BLaER1 (cell line): ENCODE data around the gene GAREM1.

ENCODE experiments used
- H3K27ac ChIP-seq: shearing (Covaris generic); formaldehyde crosslinking; 2 replicates; pipeline ENCODE4 v1.8.1; 2022
- H3K27me3 ChIP-seq: shearing (Covaris generic); formaldehyde crosslinking; 2 replicates; pipeline ENCODE4 v1.8.1; 2022
- H3K36me3 ChIP-seq: shearing (Covaris generic); formaldehyde crosslinking; 2 replicates; pipeline ENCODE4 v1.8.1; 2022
- H3K4me1 ChIP-seq: shearing (Covaris generic); formaldehyde crosslinking; 2 replicates; pipeline ENCODE4 v1.8.1; 2022
- H3K4me2 ChIP-seq: shearing (Covaris generic); formaldehyde crosslinking; 2 replicates; pipeline ENCODE4 v1.8.1; 2022
- H3K4me3 ChIP-seq: shearing (Covaris generic); formaldehyde crosslinking; 2 replicates; pipeline ENCODE4 v1.8.1; 2022
- H3K9ac ChIP-seq: shearing (Covaris generic); formaldehyde crosslinking; 2 replicates; pipeline ENCODE4 v1.8.1; 2022
- H3K9me3 ChIP-seq: shearing (Covaris generic); formaldehyde crosslinking; 2 replicates; pipeline ENCODE4 v1.8.1; 2022
- H4K20me1 ChIP-seq: shearing (Covaris generic); formaldehyde crosslinking; 2 replicates; pipeline ENCODE4 v1.8.1; 2022
- Cebpa-rat ChIP-seq: shearing (Covaris generic); IDR thresholded peaks from 2 replicates; pipeline ENCODE4 v1.8.1; 2022

The GAREM1 gene

GRCh38 chr18:32317651-32318050 is 153.0 kb downstream of the GAREM1 start:
- Histone ChIP-seq H3K27ac (no peak overlapping the region), H3K9ac (no peak overlapping the region), H3K4me3 (no peak overlapping the region), H3K27me3 (no peaks in the 10 kb centered on the region), H3K4me1 (peaks cover 19% of the 10 kb centered on the region), H4K20me1 (no peaks in the 10 kb centered on the region), H3K4me2 (no peak overlapping the region), H3K36me3 (no peaks in the 10 kb centered on the region), H3K9me3 (no peaks in the 10 kb centered on the region)
- TF ChIP-seq Cebpa-rat = no peak

DNA sequence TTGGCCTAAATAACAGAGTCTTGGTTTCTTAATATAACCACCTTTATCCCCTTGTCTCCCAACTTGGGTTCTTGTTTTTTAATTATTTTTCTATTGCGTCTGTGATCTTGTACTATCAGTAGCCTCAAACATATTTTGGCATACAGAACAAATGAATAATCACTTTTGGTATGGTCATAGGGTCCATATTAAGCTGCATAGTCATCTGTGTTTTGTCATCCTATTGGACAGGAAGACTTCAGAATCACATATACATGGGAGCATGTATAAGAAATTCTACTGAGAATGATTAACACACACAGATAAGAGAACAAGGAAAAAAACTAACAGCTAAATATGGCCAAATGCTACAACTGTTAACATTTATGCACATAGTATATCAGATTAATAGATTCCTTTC is 154.8 kb downstream of the GAREM1 start:
- Histone ChIP-seq H3K4me1 (peaks cover 1% of the 10 kb centered on the region), H3K27me3 (no peaks in the 10 kb centered on the region), H3K4me2 (no peak overlapping the region), H3K4me3 (no peak overlapping the region), H3K36me3 (no peaks in the 10 kb centered on the region), H3K9ac (no peak overlapping the region), H3K9me3 (no peaks in the 10 kb centered on the region), H3K27ac (no peak overlapping the region), H4K20me1 (no peaks in the 10 kb centered on the region)
- TF ChIP-seq Cebpa-rat = no peak

DNA sequence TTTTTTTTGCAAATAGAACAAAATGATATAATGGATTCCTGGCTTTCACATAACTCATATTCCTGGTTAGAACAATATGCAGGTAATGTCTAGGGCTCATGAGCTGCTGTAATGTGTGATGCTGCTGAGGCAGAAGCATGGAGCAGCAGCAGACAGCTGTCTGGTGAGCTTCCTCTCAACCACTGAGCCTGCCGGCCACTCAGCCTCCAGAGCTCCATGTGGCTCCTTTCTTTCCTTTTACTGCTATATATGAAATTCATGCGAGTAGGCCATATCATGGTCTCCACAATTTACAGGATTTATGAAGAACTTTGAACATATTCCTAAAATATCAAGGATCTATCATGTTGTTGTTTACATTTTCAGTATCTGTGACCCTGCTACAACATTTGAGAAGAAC is 159.9 kb downstream of the GAREM1 start:
- Histone ChIP-seq H3K36me3 (no peaks in the 10 kb centered on the region), H3K27ac (no peak overlapping the region)

DNA sequence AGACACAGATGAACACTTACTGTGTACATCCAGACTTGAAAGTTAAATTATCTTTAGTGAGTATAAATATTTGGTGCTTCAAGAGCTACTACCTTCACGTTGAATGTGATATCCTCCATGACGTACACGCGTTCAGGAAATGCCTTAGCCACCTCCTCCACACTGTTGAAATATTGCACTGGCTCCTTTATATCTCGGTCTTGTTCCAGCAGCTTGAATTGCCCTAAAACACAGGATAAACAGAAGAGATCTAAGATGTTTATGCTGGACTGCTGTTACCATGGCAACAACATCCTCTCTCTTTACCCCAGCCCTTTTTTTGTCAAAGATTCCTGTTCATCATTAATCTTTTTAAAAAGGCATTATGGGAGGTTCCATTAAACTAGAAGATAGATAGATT is 160.6 kb downstream of the GAREM1 start:
- Histone ChIP-seq H3K4me3 (no peak overlapping the region), H3K9me3 (no peaks in the 10 kb centered on the region), H4K20me1 (no peaks in the 10 kb centered on the region), H3K36me3 (no peaks in the 10 kb centered on the region), H3K9ac (no peak overlapping the region), H3K27me3 (no peaks in the 10 kb centered on the region), H3K4me1 (no peaks in the 10 kb centered on the region), H3K4me2 (no peak overlapping the region), H3K27ac (no peak overlapping the region)
- TF ChIP-seq Cebpa-rat = no peak

More for the DNA sequence above, 159.9 kb downstream of the GAREM1 start:
- Histone ChIP-seq H3K4me1 (no peaks in the 10 kb centered on the region), H3K9me3 (no peaks in the 10 kb centered on the region), H3K4me3 (no peak overlapping the region), H3K9ac (no peak overlapping the region), H3K4me2 (no peak overlapping the region), H3K27me3 (no peaks in the 10 kb centered on the region), H4K20me1 (no peaks in the 10 kb centered on the region)
- TF ChIP-seq Cebpa-rat = no peak

GRCh38 chr18:32308493-32309120 is 162.1 kb downstream of the GAREM1 start:
- Histone ChIP-seq H3K27ac (no peak overlapping the region), H3K9me3 (no peaks in the 10 kb centered on the region), H3K27me3 (no peaks in the 10 kb centered on the region), H3K4me2 (no peak overlapping the region), H3K4me1 (no peaks in the 10 kb centered on the region), H4K20me1 (no peaks in the 10 kb centered on the region), H3K9ac (no peak overlapping the region), H3K36me3 (no peaks in the 10 kb centered on the region), H3K4me3 (no peak overlapping the region)
- no peak for TF ChIP-seq Cebpa-rat

- H3K4me3 ChIP-seq = no peak overlapping the region
- no peaks in the 10 kb centered on the region for H4K20me1 ChIP-seq
- H3K9ac ChIP-seq = no peak overlapping the region
- H3K9me3 ChIP-seq = no peaks in the 10 kb centered on the region
- TF ChIP-seq Cebpa-rat = no peak
- no peaks in the 10 kb centered on the region for H3K36me3 ChIP-seq
- no peaks in the 10 kb centered on the region for H3K27me3 ChIP-seq
- H3K4me1 ChIP-seq = no peaks in the 10 kb centered on the region
- H3K27ac ChIP-seq = no peak overlapping the region
- H3K4me2 ChIP-seq = no peak overlapping the region
Measured at GRCh38 chr18:32303400-32303799, 167.3 kb downstream of the GAREM1 start.

- Histone ChIP-seq H3K36me3 (no peaks in the 10 kb centered on the region), H4K20me1 (no peaks in the 10 kb centered on the region), H3K4me2 (no peak overlapping the region), H3K4me3 (no peak overlapping the region), H3K27me3 (no peaks in the 10 kb centered on the region), H3K9me3 (no peaks in the 10 kb centered on the region), H3K27ac (no peak overlapping the region), H3K9ac (no peak overlapping the region), H3K4me1 (no peaks in the 10 kb centered on the region)
- TF ChIP-seq Cebpa-rat = no peak
Measured at GRCh38 chr18:32302806-32303205, 167.9 kb downstream of the GAREM1 start.

GRCh38 chr18:32301976-32302743 is 168.5 kb downstream of the GAREM1 start:
- Histone ChIP-seq H4K20me1 (no peaks in the 10 kb centered on the region), H3K27ac (no peak overlapping the region), H3K9ac (no peak overlapping the region), H3K36me3 (no peaks in the 10 kb centered on the region), H3K4me1 (no peaks in the 10 kb centered on the region), H3K4me2 (no peak overlapping the region), H3K9me3 (no peaks in the 10 kb centered on the region), H3K4me3 (no peak overlapping the region), H3K27me3 (no peaks in the 10 kb centered on the region)
- no peak for TF ChIP-seq Cebpa-rat

GRCh38 chr18:32301361-32301760 is 169.3 kb downstream of the GAREM1 start:
- no peak for TF ChIP-seq Cebpa-rat
- H3K27me3 ChIP-seq = no peaks in the 10 kb centered on the region
- H4K20me1 ChIP-seq = no peaks in the 10 kb centered on the region
- no peaks in the 10 kb centered on the region for H3K9me3 ChIP-seq
- H3K4me3 ChIP-seq = no peak overlapping the region
- no peak overlapping the region for H3K27ac ChIP-seq
- no peaks in the 10 kb centered on the region for H3K36me3 ChIP-seq
- H3K9ac ChIP-seq = no peak overlapping the region
- H3K4me1 ChIP-seq = no peaks in the 10 kb centered on the region
- no peak overlapping the region for H3K4me2 ChIP-seq

DNA sequence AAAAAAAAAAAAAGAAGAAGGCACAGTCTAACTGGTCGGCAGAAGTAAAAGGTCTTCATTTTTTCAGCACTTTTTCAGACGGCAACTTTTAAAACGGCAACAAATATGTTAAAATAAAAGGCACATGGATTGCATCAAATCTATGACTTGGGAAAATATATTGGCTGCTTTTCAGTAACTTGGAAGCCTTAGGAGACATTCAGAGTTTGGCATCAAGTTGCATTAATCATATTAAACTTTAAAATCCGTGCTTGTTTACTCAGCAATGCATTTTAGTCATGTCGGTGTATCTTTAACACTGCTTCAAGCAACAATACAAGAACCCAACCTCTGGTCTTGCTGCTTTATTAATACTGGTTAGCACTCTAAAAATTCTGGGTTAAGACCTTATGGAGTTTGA is 169.8 kb downstream of the GAREM1 start:
- H3K27ac ChIP-seq = no peak overlapping the region
- no peaks in the 10 kb centered on the region for H3K4me1 ChIP-seq
- no peak overlapping the region for H3K4me2 ChIP-seq
- H3K9me3 ChIP-seq = no peaks in the 10 kb centered on the region
- no peak overlapping the region for H3K4me3 ChIP-seq
- no peaks in the 10 kb centered on the region for H4K20me1 ChIP-seq
- TF ChIP-seq Cebpa-rat = no peak
- H3K27me3 ChIP-seq = no peaks in the 10 kb centered on the region
- H3K36me3 ChIP-seq = no peaks in the 10 kb centered on the region
- no peak overlapping the region for H3K9ac ChIP-seq

DNA sequence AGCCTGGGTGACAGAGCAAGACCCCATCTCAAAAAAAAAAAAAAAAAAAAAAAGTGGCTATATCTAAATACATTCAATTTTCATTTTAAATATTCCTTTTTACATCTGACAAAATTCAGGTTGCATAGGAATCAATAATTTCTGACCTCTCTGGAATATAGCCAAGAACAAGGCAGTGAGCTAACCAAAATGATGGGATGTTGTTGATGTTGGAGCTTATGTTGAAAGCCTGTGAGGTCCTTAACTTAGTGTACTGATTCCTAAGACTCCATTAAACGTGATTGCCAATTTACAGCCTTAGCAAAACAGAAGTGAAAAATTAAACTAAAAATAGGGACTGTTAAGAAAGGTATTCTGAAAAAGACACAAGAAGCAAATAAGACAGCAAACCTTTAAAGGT is 171.2 kb downstream of the GAREM1 start:
- H3K4me1 ChIP-seq = no peaks in the 10 kb centered on the region
- H3K9ac ChIP-seq = no peak overlapping the region
- no peaks in the 10 kb centered on the region for H3K36me3 ChIP-seq
- no peak overlapping the region for H3K4me2 ChIP-seq
- no peaks in the 10 kb centered on the region for H3K9me3 ChIP-seq
- no peak overlapping the region for H3K4me3 ChIP-seq
- H3K27me3 ChIP-seq = no peaks in the 10 kb centered on the region
- H4K20me1 ChIP-seq = no peaks in the 10 kb centered on the region
- H3K27ac ChIP-seq = no peak overlapping the region
- TF ChIP-seq Cebpa-rat = no peak
